Prostate gland (tissue), 2 donors: ENCODE measurements around the gene GLIS1. TPM values are rescaled to one million over a fixed set of nuclear protein-coding genes. Genes with fewer than 3 reads are reported as not detected.

ENCODE experiments used
- DNase-seq: peaks from one replicate; pipeline ENCODE4 v3.0.0-alpha.2; 2019; ENCODE audit warnings: low spot score
- H3K27ac ChIP-seq, 2 donors: fragments of 200-600 bp; sonication (generic); 2 replicates each; pipeline ENCODE4 v1.5.1; 2017 to 2019
- H3K27me3 ChIP-seq: fragments of 200-600 bp; sonication (generic); replicated peaks from 2 replicates; pipeline ENCODE4 v1.5.1; 2019; ENCODE audit not compliant: insufficient read depth
- H3K36me3 ChIP-seq, 2 donors: fragments of 200-600 bp; sonication (generic); 1 replicate in 1 of 2; 2 replicates in 1 of 2; pipeline versions ENCODE4 v1.5.1 to v1.8.1; 2017 to 2019
- H3K4me1 ChIP-seq: fragments of 200-600 bp; sonication (generic); replicated peaks from 2 replicates; pipeline ENCODE4 v1.5.1; 2019
- H3K4me3 ChIP-seq, 2 donors: fragments of 200-600 bp; sonication (generic); 2 replicates each; pipeline ENCODE4 v1.5.1; 2017 to 2019
- H3K9me3 ChIP-seq: fragments of 200-600 bp; sonication (generic); 2 replicates; pipeline ENCODE4 v1.5.1; 2017
- POLR2A ChIP-seq: fragments of 450-650 bp; IDR thresholded peaks from one replicate; pipeline ENCODE4 v1.6.1; 2016; ENCODE audit warnings: antibody characterized with exemption, mild to moderate bottlenecking
- POLR2AphosphoS5 ChIP-seq: sonication (generic); formaldehyde crosslinking; IDR thresholded peaks from one replicate; pipeline ENCODE4 v1.6.1; 2017; ENCODE audit warnings: antibody characterized with exemption
- WGBS: methylation state at CpG from one replicate; pipeline ENCODE4 v1.1.5; 2018; 5-methylcytosine and 5-hydroxymethylcytosine counted together
- intact Hi-C: fragments of 100-400 bp; cut with DNase I; formaldehyde crosslinking; loops from one replicate; pipeline ENCODE4 v1.14.2; 2022
- total RNA-seq, 2 donors: library from RNA; depleted of rRNA; stranded (reverse); fragments of >200 nt; gene quantifications; one replicate each; pipeline ENCODE4 v1.1.0, GENCODE V29; 2016
- TF ChIP-seq, protein P1 (sequence below), 4 experiments: fragments of 200-600 bp in 2 of 4; fragments of 450-650 bp in 2 of 4; sonication (generic) in 2 of 4; IDR thresholded peaks; 1 replicate in 3 of 4; 2 replicates in 1 of 4; pipeline ENCODE4 v1.5.1; 2016 to 2019; ENCODE audit warnings: antibody characterized with exemption in 4 of 4, mild to moderate bottlenecking in 2 of 4, moderate library complexity in 2 of 4

Gene GLIS1
- total RNA-seq, 2 donors from 2014 or later: 1.1 to 8.1 TPM

DNA sequence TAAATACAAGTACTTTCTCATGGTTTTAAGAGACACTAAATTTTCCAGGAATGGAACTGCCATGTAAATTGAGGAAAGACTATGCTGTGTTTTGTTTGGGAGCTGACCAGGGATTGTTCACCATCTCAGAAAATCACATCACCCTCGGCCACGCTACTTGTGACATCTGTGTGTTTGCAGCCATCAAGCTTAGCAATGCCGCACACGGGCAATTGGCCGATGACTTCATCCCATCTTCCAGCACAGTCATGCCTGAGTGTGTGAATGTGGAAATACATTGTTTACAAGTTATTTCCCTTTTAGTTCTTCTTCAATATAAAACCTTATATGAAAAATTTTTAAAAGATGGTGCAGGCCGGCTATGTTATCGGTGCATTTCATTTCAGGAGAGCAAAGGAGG, 121.6 kb downstream of the GLIS1 start:
- no peaks in the 10 kb centered on the region for H3K36me3 ChIP-seq
- no peaks in the 10 kb centered on the region for H3K4me1 ChIP-seq
- DNase-seq: no peak
- intact Hi-C loops: no loop called here
- 58% methylated on average over 7 of the region's 7 CpGs for whole genome bisulfite sequencing
- no peak overlapping the region for H3K4me3 ChIP-seq
- H3K9me3 ChIP-seq: no peaks in the 10 kb centered on the region
- no peaks in the 10 kb centered on the region for H3K27me3 ChIP-seq
- no peak overlapping the region for H3K27ac ChIP-seq
- no peak for TF ChIP-seq POLR2AphosphoS5
- TF ChIP-seq POLR2A: no peak
- TF ChIP-seq, protein P1, sequence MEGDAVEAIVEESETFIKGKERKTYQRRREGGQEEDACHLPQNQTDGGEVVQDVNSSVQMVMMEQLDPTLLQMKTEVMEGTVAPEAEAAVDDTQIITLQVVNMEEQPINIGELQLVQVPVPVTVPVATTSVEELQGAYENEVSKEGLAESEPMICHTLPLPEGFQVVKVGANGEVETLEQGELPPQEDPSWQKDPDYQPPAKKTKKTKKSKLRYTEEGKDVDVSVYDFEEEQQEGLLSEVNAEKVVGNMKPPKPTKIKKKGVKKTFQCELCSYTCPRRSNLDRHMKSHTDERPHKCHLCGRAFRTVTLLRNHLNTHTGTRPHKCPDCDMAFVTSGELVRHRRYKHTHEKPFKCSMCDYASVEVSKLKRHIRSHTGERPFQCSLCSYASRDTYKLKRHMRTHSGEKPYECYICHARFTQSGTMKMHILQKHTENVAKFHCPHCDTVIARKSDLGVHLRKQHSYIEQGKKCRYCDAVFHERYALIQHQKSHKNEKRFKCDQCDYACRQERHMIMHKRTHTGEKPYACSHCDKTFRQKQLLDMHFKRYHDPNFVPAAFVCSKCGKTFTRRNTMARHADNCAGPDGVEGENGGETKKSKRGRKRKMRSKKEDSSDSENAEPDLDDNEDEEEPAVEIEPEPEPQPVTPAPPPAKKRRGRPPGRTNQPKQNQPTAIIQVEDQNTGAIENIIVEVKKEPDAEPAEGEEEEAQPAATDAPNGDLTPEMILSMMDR (IDR thresholded peaks at IDR 0.05): no peak

- intact Hi-C loops: no loop called here
- no peaks in the 10 kb centered on the region for H3K4me1 ChIP-seq
- no peak for DNase-seq
- WGBS: 95% methylated on average over 2 of the region's 2 CpGs
- no peak for TF ChIP-seq POLR2A
- no peak for TF ChIP-seq POLR2AphosphoS5
- TF ChIP-seq, protein P1 (IDR thresholded peaks at IDR 0.05): no peak
- no peaks in the 10 kb centered on the region for H3K27me3 ChIP-seq
- H3K27ac ChIP-seq: no peak overlapping the region
- H3K4me3 ChIP-seq: no peak overlapping the region
- H3K9me3 ChIP-seq: no peaks in the 10 kb centered on the region
- no peaks in the 10 kb centered on the region for H3K36me3 ChIP-seq
These were observed 122.0 kb downstream of the GLIS1 start for GRCh38 chr1:53616927-53617326.

DNA sequence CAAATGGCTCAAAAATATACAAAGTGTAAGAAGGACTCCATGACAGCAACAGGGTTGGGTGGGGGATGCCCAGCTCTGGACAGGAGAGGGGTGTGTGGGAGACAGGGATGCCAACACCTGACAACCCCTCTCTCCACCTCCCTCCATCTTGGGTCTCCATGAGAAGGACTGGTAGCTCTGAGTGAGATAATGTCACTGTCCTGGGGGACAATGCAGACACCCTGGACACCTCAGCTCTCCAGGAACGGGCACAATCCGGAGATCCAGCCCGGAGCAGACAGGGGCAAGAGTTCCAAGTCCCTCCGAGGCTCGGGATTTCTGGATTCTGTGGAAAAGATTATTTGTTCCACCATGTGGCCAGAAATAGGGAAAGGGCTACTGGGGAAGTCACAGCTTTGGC, 122.5 kb downstream of the GLIS1 start:
- DNase-seq: no peak
- TF ChIP-seq, protein P1 (IDR thresholded peaks at IDR 0.05): no peak
- no peak for TF ChIP-seq POLR2A
- Histone ChIP-seq H3K27ac (no peak overlapping the region), H3K4me1 (no peaks in the 10 kb centered on the region), H3K27me3 (no peaks in the 10 kb centered on the region), H3K4me3 (no peak overlapping the region), H3K36me3 (no peaks in the 10 kb centered on the region), H3K9me3 (no peaks in the 10 kb centered on the region)
- WGBS: 97% methylated on average over 5 of the region's 5 CpGs
- intact Hi-C loops: no loop called here

DNA sequence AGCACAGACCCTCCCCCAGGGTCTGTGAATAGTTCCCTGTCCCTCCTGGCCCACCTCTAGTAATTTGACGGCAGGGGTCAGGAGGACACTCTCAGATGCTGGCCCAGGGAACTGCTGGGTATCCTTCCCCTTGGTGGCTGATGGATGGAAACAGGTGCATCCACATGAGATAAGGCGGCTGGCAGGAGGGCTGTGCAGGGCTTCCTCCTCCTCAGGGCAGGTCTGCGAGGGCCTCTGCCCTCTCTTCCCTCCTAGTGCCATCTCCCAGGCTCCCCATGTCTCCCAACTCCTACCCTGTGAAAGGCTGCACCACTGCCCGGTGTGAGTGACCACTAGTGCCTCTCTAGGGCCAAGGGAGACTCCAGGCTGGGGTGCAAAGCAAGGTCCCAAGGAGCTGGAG, 123.9 kb downstream of the GLIS1 start:
- TF ChIP-seq, protein P1 (IDR thresholded peaks at IDR 0.05): no peak
- TF ChIP-seq POLR2AphosphoS5: no peak
- no peak for TF ChIP-seq POLR2A
- H3K27me3 ChIP-seq: no peaks in the 10 kb centered on the region
- intact Hi-C loops: no loop called here
- H3K4me3 ChIP-seq: no peak overlapping the region
- no peaks in the 10 kb centered on the region for H3K36me3 ChIP-seq
- no peak overlapping the region for H3K27ac ChIP-seq
- DNase-seq: no peak
- WGBS: 91% methylated on average over 4 of the region's 4 CpGs
- no peaks in the 10 kb centered on the region for H3K9me3 ChIP-seq
- no peaks in the 10 kb centered on the region for H3K4me1 ChIP-seq

- Histone ChIP-seq H3K36me3 (no peaks in the 10 kb centered on the region), H3K9me3 (no peaks in the 10 kb centered on the region), H3K27ac (no peak overlapping the region), H3K4me1 (no peaks in the 10 kb centered on the region), H3K27me3 (no peaks in the 10 kb centered on the region), H3K4me3 (no peak overlapping the region)
- no peak for DNase-seq
- TF ChIP-seq, protein P1 (IDR thresholded peaks at IDR 0.05): no peak
- TF ChIP-seq POLR2A (no peak), POLR2AphosphoS5 (no peak)
- WGBS: 83% methylated on average over 12 of the region's 12 CpGs
- intact Hi-C loops: no loop called here
These were observed 124.5 kb downstream of the GLIS1 start for GRCh38 chr1:53614231-53615021.
